SU-DHL-6 (cell line): ENCODE results near the gene MYOF.

Experiments used
- CTCF ChIP-seq: fragments of 200-600 bp; sonication (generic); IDR thresholded peaks from one replicate; pipeline ENCODE4 v1.5.1; 2017; ENCODE audit warnings: antibody characterized with exemption, mild to moderate bottlenecking, low read length, moderate library complexity; ENCODE audit not compliant: insufficient read depth, poor library complexity, severe bottlenecking
- EZH2phosphoT487 ChIP-seq: fragments of 200-600 bp; sonication (generic), shearing (Covaris generic); conservative IDR thresholded peaks from 2 replicates; pipeline ENCODE4 v1.6.1; 2018; ENCODE audit warnings: mild to moderate bottlenecking, antibody characterized with exemption, low read length, moderate library complexity, mixed read lengths

GRCh38 chr10:93313798-93314197, 168.3 kb downstream of the MYOF start:
- TF ChIP-seq CTCF (no peak), EZH2phosphoT487 (no peak)
